ENCODE data around the gene TMEM184B. TPM values are rescaled to one million over a fixed set of nuclear protein-coding genes. Genes with fewer than 3 reads are reported as not detected.
A peak's percentile ranks its signal among the peaks of the same experiment; 100 is the strongest.

TMEM184B gene
- total RNA-seq, 1 experiment from 2014 or later: 89.7 TPM

DNA sequence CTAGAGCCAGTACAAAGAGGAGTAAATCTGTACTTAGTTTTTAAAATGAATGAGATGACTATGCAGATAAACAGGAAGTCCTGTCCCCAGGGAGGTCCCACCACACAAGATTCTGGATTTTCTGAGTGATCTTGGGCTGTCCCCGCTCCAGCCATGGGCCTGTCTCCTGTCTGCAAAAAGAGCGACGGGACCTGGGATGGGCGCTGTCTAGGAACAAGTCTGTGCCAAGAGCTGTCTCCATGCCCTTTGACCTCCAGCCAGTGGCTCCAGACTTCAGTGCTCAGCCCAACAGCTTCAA is 38.5 kb upstream of the TMEM184B start (continued):
- TF ChIP-seq, protein P1, sequence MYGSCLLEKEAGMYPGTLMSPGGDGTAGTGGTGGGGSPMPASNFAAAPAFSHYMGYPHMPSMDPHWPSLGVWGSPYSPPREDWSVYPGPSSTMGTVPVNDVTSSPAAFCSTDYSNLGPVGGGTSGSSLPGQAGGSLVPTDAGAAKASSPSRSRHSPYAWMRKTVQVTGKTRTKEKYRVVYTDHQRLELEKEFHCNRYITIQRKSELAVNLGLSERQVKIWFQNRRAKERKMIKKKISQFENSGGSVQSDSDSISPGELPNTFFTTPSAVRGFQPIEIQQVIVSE (CRISPR knock-in tag; IDR thresholded peaks at IDR 0.05; ENCODE audit: borderline replicate concordance): no peak
- TF ChIP-seq FOXJ3 (CRISPR knock-in tag; IDR thresholded peaks at IDR 0.05; ENCODE audit: borderline replicate concordance) (no peak), EMX1 (CRISPR knock-in tag; IDR thresholded peaks at IDR 0.05) (no peak), NFYB (CRISPR knock-in tag; conservative IDR thresholded peaks at IDR 0.05; ENCODE audit: low read depth) (no peak), HMGA2 (CRISPR knock-in tag; IDR thresholded peaks at IDR 0.05) (no peak), ZNF263 (CRISPR knock-in tag; IDR thresholded peaks at IDR 0.05; ENCODE audit: low read depth) (no peak), NFE2L1 (CRISPR knock-in tag; IDR thresholded peaks at IDR 0.05) (no peak), FOXP1 (CRISPR knock-in tag; IDR thresholded peaks at IDR 0.05; ENCODE audit: borderline replicate concordance) (no peak), NFATC4 (CRISPR knock-in tag; IDR thresholded peaks at IDR 0.05) (no peak), CREB1 (CRISPR knock-in tag; IDR thresholded peaks at IDR 0.05) (no peak)
- TF ChIP-seq, protein P2, sequence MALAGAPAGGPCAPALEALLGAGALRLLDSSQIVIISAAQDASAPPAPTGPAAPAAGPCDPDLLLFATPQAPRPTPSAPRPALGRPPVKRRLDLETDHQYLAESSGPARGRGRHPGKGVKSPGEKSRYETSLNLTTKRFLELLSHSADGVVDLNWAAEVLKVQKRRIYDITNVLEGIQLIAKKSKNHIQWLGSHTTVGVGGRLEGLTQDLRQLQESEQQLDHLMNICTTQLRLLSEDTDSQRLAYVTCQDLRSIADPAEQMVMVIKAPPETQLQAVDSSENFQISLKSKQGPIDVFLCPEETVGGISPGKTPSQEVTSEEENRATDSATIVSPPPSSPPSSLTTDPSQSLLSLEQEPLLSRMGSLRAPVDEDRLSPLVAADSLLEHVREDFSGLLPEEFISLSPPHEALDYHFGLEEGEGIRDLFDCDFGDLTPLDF (CRISPR knock-in tag; IDR thresholded peaks at IDR 0.05): no peak

DNA sequence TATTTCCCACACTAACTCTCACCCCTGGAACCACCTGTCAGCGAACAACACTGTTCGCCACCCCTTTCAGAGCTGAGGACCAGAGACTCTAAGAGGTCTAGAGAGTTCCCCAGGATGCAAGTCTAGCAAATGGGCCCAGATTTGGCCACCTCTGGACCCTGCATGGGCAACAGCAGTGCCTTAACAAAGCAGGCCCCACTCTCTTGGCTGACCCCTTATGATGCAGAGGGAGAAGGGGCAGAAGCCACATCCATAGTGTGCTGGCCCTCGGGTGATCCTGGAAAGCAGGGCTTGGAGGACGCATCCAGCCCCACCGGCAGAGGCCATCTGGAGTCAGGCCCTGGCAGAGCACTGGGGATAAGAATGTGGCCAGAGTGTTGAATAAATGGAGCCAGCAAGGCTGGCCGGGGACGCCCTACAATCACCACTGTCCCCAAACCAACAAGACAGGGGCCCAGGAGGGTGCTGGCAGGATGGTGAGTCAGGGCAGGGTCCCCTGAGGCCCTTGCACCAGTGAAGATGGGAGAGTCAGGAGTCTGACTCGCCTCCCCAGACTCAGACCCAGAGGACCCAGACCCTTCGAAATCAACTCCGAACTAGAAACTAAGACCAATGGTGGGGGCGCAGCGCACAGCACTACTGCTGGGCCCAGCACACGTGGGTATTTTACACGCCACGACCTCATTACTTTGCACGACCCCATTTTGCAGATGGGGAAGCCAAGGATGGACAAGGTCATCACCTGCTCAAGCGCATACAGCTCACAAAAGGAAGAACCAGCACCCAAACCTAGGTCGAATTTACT is 37.9 kb upstream of the TMEM184B start:
- Mint-ChIP-seq H3K27me3 (ENCODE audit: low read depth) (no peaks in the 10 kb centered on the region), H3K9me3 (no peaks in the 10 kb centered on the region), H3K4me3 (no peak overlapping the region), H3K36me3 (peaks cover 56% of the 10 kb centered on the region), H3K27ac (peak overlapping the region; percentile 74), H3K4me1 (peaks cover 87% of the 10 kb centered on the region)
- no peak for ATAC-seq
- TF ChIP-seq ZNF232 (CRISPR knock-in tag; IDR thresholded peaks at IDR 0.05): no peak
- 0 out of 2 replicates have a peak, but pooled peaks have one; percentile 19 for TF ChIP-seq ESRRA (CRISPR knock-in tag; IDR thresholded peaks at IDR 0.05; ENCODE audit: borderline replicate concordance)
- no peak for TF ChIP-seq ZNF317 (CRISPR knock-in tag; IDR thresholded peaks at IDR 0.05; ENCODE audit: borderline replicate concordance, low read depth)
- no peak for TF ChIP-seq NR1H2 (CRISPR knock-in tag; IDR thresholded peaks at IDR 0.05)
- TF ChIP-seq, protein P3, sequence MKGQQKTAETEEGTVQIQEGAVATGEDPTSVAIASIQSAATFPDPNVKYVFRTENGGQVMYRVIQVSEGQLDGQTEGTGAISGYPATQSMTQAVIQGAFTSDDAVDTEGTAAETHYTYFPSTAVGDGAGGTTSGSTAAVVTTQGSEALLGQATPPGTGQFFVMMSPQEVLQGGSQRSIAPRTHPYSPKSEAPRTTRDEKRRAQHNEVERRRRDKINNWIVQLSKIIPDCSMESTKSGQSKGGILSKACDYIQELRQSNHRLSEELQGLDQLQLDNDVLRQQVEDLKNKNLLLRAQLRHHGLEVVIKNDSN (CRISPR knock-in tag; IDR thresholded peaks at IDR 0.05): no peak
- CTCF ChIA-PET: no interaction called here
- POLR2A ChIA-PET: no interaction called here
- no peak for DNase-seq (ENCODE audit: low spot score)

DNA sequence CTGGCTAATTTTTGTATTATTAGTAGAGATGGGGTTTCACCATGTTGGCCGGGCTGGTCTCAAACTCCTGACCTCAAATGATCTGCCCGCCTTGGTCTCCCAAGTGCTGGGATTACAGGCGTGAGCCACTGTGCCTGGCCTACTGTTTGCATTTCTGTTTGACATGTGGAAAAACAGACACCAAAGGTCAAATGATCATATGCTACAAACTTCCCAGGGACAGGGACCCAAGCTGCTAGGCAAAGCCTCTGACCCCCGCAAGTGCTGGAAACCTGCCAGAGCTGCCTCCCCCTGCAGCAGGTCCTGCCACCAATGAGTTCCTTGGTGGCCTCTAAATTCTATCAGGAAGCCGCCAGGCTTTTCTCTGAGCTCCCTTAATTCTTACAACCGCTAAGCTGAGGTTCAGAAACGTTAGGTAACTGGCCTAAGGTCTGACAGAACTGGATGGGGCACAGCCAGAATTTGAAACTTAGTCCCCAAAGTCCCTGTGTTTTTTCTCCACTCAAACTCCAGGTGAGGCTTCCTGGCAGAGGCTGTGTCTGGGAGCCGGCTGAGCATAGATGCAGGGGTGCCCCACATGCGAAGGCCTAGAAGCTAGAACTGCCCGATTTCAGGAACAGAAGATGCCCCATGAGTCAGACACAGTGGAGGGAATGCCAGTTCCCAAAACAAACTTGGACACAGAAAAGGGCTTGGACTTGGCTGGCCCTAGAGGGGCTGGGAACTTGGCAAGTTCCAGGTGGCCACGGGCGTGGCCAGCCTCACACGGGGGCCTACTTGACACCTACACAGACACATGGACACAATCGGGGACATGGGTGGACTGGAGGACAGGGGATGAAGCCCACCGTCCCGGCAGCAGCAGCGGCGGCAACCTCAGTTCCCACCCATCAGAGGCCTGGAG is 37.1 kb upstream of the TMEM184B start:
- Mint-ChIP-seq H3K9me3 (no peaks in the 10 kb centered on the region), H3K27me3 (ENCODE audit: low read depth) (no peaks in the 10 kb centered on the region), H3K4me1 (peaks cover 87% of the 10 kb centered on the region), H3K4me3 (no peak overlapping the region), H3K27ac (peak overlapping the region; percentile 74; the same call in 1 of the 2 replicates), H3K36me3 (peaks cover 60% of the 10 kb centered on the region)
- ChIA-PET CTCF (no interaction called here), POLR2A (no interaction called here)
- ATAC-seq (no peak), DNase-seq (ENCODE audit: low spot score) (no peak)
- TF ChIP-seq, protein P4, sequence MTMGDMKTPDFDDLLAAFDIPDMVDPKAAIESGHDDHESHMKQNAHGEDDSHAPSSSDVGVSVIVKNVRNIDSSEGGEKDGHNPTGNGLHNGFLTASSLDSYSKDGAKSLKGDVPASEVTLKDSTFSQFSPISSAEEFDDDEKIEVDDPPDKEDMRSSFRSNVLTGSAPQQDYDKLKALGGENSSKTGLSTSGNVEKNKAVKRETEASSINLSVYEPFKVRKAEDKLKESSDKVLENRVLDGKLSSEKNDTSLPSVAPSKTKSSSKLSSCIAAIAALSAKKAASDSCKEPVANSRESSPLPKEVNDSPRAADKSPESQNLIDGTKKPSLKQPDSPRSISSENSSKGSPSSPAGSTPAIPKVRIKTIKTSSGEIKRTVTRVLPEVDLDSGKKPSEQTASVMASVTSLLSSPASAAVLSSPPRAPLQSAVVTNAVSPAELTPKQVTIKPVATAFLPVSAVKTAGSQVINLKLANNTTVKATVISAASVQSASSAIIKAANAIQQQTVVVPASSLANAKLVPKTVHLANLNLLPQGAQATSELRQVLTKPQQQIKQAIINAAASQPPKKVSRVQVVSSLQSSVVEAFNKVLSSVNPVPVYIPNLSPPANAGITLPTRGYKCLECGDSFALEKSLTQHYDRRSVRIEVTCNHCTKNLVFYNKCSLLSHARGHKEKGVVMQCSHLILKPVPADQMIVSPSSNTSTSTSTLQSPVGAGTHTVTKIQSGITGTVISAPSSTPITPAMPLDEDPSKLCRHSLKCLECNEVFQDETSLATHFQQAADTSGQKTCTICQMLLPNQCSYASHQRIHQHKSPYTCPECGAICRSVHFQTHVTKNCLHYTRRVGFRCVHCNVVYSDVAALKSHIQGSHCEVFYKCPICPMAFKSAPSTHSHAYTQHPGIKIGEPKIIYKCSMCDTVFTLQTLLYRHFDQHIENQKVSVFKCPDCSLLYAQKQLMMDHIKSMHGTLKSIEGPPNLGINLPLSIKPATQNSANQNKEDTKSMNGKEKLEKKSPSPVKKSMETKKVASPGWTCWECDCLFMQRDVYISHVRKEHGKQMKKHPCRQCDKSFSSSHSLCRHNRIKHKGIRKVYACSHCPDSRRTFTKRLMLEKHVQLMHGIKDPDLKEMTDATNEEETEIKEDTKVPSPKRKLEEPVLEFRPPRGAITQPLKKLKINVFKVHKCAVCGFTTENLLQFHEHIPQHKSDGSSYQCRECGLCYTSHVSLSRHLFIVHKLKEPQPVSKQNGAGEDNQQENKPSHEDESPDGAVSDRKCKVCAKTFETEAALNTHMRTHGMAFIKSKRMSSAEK (CRISPR knock-in tag; IDR thresholded peaks at IDR 0.05; ENCODE audit: borderline replicate concordance): no peak
- TF ChIP-seq ESRRA (CRISPR knock-in tag; IDR thresholded peaks at IDR 0.05; ENCODE audit: borderline replicate concordance): no peak
- peak; percentile 31; the same call in 1 of the 2 replicates for TF ChIP-seq GABPB1 (CRISPR knock-in tag; IDR thresholded peaks at IDR 0.05)

Data from WTC11 (cell line).